Left ventricle myocardium inferior (tissue), 1 donor: ENCODE measurements around the gene NUMA1. TPM values are rescaled to one million over a fixed set of nuclear protein-coding genes. Genes with fewer than 3 reads are reported as not detected.

Experiments
- DNase-seq: peaks from one replicate; pipeline ENCODE4 v3.0.0-alpha.2; 2020
- H3K27ac ChIP-seq: fragments of 200-600 bp; replicated peaks from 2 replicates; pipeline ENCODE4 v1.8.0; 2021
- H3K27me3 ChIP-seq: fragments of 200-600 bp; 2 replicates; pipeline ENCODE4 v1.8.0; 2021; ENCODE audit warnings: low read depth
- H3K36me3 ChIP-seq: fragments of 200-600 bp; 2 replicates; pipeline ENCODE4 v1.8.0; 2021
- H3K4me1 ChIP-seq: fragments of 200-600 bp; 2 replicates; pipeline ENCODE4 v1.8.0; 2021
- H3K4me3 ChIP-seq: fragments of 200-600 bp; 2 replicates; pipeline ENCODE4 v1.8.0; 2021; ENCODE audit warnings: mild to moderate bottlenecking, moderate library complexity
- H3K9me3 ChIP-seq: fragments of 200-600 bp; replicated peaks from 2 replicates; pipeline ENCODE4 v1.8.0; 2021
- CTCF ChIP-seq: fragments of 200-600 bp; IDR thresholded peaks from 2 replicates; pipeline ENCODE4 v1.8.0; 2021; ENCODE audit warnings: antibody characterized with exemption, mild to moderate bottlenecking, borderline replicate concordance
- intact Hi-C: fragments of 100-400 bp; cut with micrococcal nuclease; formaldehyde crosslinking; loops from one replicate; pipeline ENCODE4 v1.11.0; 2022
- total RNA-seq: library from RNA; stranded (reverse); fragmentation: NEBNext Ultra II Directional; extraction: Animal tissue kit (Norgen Biotek cat#: 25700); gene quantifications from one replicate; pipeline ENCODE4 v1.2.1, GENCODE V29; 2021
- donor health status: DM: no; HTN: yes; CAD: no; lungs with severe emphysema.

The NUMA1 gene
- total RNA-seq, 1 donor from 2014 or later: 82.5 TPM

DNA sequence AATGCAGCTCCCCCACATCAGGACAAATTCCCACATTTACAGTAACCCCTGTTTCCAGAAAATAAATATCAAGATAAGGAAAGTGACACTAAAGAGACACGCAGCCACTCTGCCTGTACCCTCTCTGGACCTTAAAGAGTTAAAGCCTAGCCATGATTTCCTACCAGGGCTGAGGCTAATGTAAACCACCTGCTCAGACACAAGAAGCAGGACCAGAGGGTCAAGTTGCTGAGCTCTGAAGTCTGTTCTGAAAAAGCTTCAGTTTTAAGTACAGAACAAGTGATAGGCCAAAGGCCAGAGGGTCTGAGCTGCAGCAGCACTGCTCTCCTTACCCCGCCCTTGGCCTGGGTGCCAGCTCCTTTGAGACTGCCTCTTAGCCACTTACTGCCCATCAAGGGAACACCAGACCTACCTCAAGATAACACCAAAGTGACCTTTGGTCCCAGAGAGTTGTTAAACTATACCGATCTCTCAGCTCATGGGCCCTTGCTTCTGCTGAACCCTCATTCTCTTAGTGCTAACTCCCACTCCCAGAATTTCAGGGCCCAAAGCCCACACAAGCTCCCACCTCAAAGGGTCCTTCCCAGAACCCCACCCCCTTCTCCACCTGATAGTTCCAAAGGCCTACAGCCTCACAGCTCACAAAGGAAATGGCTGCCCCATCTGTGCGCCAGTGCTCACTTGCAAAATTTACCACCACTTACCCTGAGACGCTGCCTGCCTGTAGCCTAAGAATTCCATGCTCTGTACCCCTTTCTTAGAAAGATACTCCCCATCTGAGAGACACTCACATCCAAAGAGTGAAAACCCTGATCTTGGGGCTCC, 41.1 kb downstream of the NUMA1 start:
- no peaks in the 10 kb centered on the region for H3K9me3 ChIP-seq
- H3K36me3 ChIP-seq: peaks cover 16% of the 10 kb centered on the region
- H3K4me3 ChIP-seq: peak overlapping the region; percentile 76
- TF ChIP-seq CTCF: no peak
- peaks cover 78% of the 10 kb centered on the region for H3K4me1 ChIP-seq
- peak overlapping the region; percentile 98 for H3K27ac ChIP-seq
- no peaks in the 10 kb centered on the region for H3K27me3 ChIP-seq
- DNase-seq: no peak
- intact Hi-C loops: no loop called here

DNA sequence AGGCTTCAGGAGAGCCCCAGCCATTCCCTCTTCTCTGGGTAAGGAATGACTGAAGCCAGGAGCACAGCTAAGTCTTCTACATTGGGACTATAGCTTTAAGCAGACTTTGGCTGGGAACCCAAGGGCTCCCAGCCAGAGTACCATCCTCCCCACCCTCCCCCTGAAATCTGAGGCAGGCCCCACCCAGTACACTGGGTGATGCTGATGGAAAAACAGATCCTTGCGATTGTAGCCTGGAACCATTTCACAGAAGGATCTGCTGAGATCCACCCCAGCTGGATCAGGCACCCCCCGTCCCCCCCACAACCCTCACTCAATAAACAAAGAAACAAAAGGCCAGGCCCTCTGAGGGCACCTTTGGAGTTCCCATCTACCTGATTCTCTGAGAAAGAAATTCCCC, 41.9 kb downstream of the NUMA1 start:
- DNase-seq: peak; percentile 67
- Histone ChIP-seq H3K36me3 (peaks cover 23% of the 10 kb centered on the region), H3K4me1 (peaks cover 86% of the 10 kb centered on the region), H3K27ac (peak overlapping the region; percentile 98), H3K4me3 (peak overlapping the region; percentile 76), H3K9me3 (no peaks in the 10 kb centered on the region), H3K27me3 (no peaks in the 10 kb centered on the region)
- intact Hi-C loops: no loop called here
- TF ChIP-seq CTCF: no peak

- no peaks in the 10 kb centered on the region for H3K27me3 ChIP-seq
- peaks cover 89% of the 10 kb centered on the region for H3K4me1 ChIP-seq
- DNase-seq: peak; percentile 40
- peaks cover 31% of the 10 kb centered on the region for H3K36me3 ChIP-seq
- intact Hi-C loops: no loop called here
- peak overlapping the region; percentile 98 for H3K27ac ChIP-seq
- TF ChIP-seq CTCF: no peak
- H3K9me3 ChIP-seq: no peaks in the 10 kb centered on the region
- peak overlapping the region; percentile 76 for H3K4me3 ChIP-seq
Measured at GRCh38 chr11:72037554-72038311, 42.6 kb downstream of the NUMA1 start.

DNA sequence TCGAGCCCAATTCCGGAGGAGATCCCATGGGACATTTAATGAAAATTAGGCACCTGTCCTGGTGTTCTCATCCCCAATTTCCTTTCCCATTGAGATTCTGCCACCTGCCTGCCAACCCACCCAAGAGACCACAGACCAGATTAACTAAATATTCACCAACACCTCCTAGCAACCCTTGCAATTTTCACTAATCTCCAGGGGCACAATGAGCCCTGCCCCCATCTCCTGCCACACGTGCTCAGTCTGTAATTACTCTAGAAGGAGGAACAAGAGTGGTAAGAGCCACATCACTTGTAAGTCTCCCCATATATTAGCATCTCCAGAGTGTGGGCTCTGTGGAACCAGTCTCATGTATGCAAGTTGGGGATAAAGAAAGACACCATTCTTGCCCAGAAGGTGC, 43.7 kb downstream of the NUMA1 start:
- peaks cover 89% of the 10 kb centered on the region for H3K4me1 ChIP-seq
- no peak for TF ChIP-seq CTCF
- H3K4me3 ChIP-seq: peak overlapping the region; percentile 2
- intact Hi-C loops: no loop called here
- H3K27me3 ChIP-seq: no peaks in the 10 kb centered on the region
- H3K27ac ChIP-seq: peak overlapping the region; percentile 19
- no peak for DNase-seq
- H3K9me3 ChIP-seq: no peaks in the 10 kb centered on the region
- peaks cover 35% of the 10 kb centered on the region for H3K36me3 ChIP-seq

- no peak for TF ChIP-seq CTCF
- Histone ChIP-seq H3K27me3 (no peaks in the 10 kb centered on the region), H3K9me3 (no peaks in the 10 kb centered on the region), H3K36me3 (peaks cover 86% of the 10 kb centered on the region), H3K4me1 (peaks cover 99% of the 10 kb centered on the region), H3K4me3 (no peak overlapping the region), H3K27ac (no peak overlapping the region)
- no peak for DNase-seq
- intact Hi-C loops: no loop called here
Measured at GRCh38 chr11:72030472-72031045, 49.8 kb downstream of the NUMA1 start.
